Measurements from ENCODE around the gene H1-8.
"Not testable (repeated sequence)": the region's sequence is repeated elsewhere in the genome, so short reads cannot be mapped to it uniquely, and the experiment has no call there.

Gene H1-8

GRCh38 chr3:129533406-129533805 is 9.6 kb upstream of the H1-8 start:
- DNase-seq (ENCODE audit: low read depth) = no peak

- DNase-seq (ENCODE audit: low read depth) = no peak
Observed at GRCh38 chr3:129534428-129535027, 8.4 kb upstream of the H1-8 start.

- no peak for DNase-seq (ENCODE audit: low read depth)
Observed at GRCh38 chr3:129535075-129535474, 7.9 kb upstream of the H1-8 start.

GRCh38 chr3:129536374-129536667 is 6.7 kb upstream of the H1-8 start:
- DNase-seq (ENCODE audit: low read depth) = no peak

GRCh38 chr3:129536804-129537203 is 6.2 kb upstream of the H1-8 start:
- no peak for DNase-seq (ENCODE audit: low read depth)

- no peak for DNase-seq (ENCODE audit: low read depth)
Observed at GRCh38 chr3:129539206-129539605, 3.8 kb upstream of the H1-8 start.

GRCh38 chr3:129540776-129541516 is 2.0 kb upstream of the H1-8 start:
- DNase-seq (ENCODE audit: low read depth) = no peak

- DNase-seq (ENCODE audit: low read depth) = no peak
Observed at GRCh38 chr3:129542747-129543146, 228 bp upstream of the H1-8 start.

- no peak for DNase-seq (ENCODE audit: low read depth)
Observed at GRCh38 chr3:129543999-129544398, 1.0 kb downstream of the H1-8 start.

- DNase-seq (ENCODE audit: low read depth) = not testable (repeated sequence)
Observed at GRCh38 chr3:129545951-129546350, 3.0 kb downstream of the H1-8 start.

- no peak for DNase-seq (ENCODE audit: low read depth)
Observed at GRCh38 chr3:129547241-129547640, 4.3 kb downstream of the H1-8 start.

GRCh38 chr3:129548104-129548965 is 5.4 kb downstream of the H1-8 start:
- DNase-seq (ENCODE audit: low read depth) = no peak

- DNase-seq (ENCODE audit: low read depth) = no peak
Observed at GRCh38 chr3:129549006-129549800, 6.2 kb downstream of the H1-8 start.

GRCh38 chr3:129549805-129550204 is 6.8 kb downstream of the H1-8 start:
- no peak for DNase-seq (ENCODE audit: low read depth)

GRCh38 chr3:129552287-129553050 is 9.5 kb downstream of the H1-8 start:
- DNase-seq (ENCODE audit: low read depth) = no peak

- DNase-seq (ENCODE audit: low read depth) = no peak
Observed at GRCh38 chr3:129553171-129553570, 10.2 kb downstream of the H1-8 start.

- DNase-seq (ENCODE audit: low read depth) = no peak
Observed at GRCh38 chr3:129553719-129554118, 10.7 kb downstream of the H1-8 start.

- no peak for DNase-seq (ENCODE audit: low read depth)
Observed at GRCh38 chr3:129554356-129555152, 11.6 kb downstream of the H1-8 start.

- DNase-seq (ENCODE audit: low read depth) = no peak
Observed at GRCh38 chr3:129555153-129555550, 12.2 kb downstream of the H1-8 start.

- DNase-seq (ENCODE audit: low read depth) = no peak
Observed at GRCh38 chr3:129555616-129556357, 12.8 kb downstream of the H1-8 start.

Data from activated T-cell treated with anti-CD3 and anti-CD28 coated beads for 24 hours (primary cell).